Subcutaneous adipose tissue (tissue), 4 donors: Measurements from ENCODE around the gene IL37. TPM values are rescaled to one million over a fixed set of nuclear protein-coding genes. Genes with fewer than 3 reads are reported as not detected.

Experiments
- CTCF ChIP-seq: fragments of 450-650 bp; IDR thresholded peaks from one replicate; pipeline ENCODE4 v1.5.1; 2016; ENCODE audit warnings: low read depth, mild to moderate bottlenecking, control low read depth, antibody characterized with exemption, moderate library complexity
- total RNA-seq, 4 donors: library from RNA; depleted of rRNA; stranded (reverse); fragments of >200 nt; gene quantifications; one replicate each; pipeline ENCODE4 v1.1.0, GENCODE V29; 2016

Gene IL37
- total RNA-seq, 4 donors from 2014 or later = not detected

GRCh38 chr2:112876257-112876970 lies 34.6 kb upstream of the IL37 start:
- no peak for TF ChIP-seq CTCF

- no peak for TF ChIP-seq CTCF
Measured at GRCh38 chr2:112876971-112877361, 34.0 kb upstream of the IL37 start.

- no peak for TF ChIP-seq CTCF
Measured at GRCh38 chr2:112877423-112877822, 33.5 kb upstream of the IL37 start.

GRCh38 chr2:112879491-112880041 lies 31.4 kb upstream of the IL37 start:
- TF ChIP-seq CTCF = no peak

- TF ChIP-seq CTCF = no peak
Measured at GRCh38 chr2:112880091-112880531, 30.9 kb upstream of the IL37 start.

GRCh38 chr2:112880696-112881095 lies 30.3 kb upstream of the IL37 start:
- no peak for TF ChIP-seq CTCF

GRCh38 chr2:112881217-112881985 lies 29.6 kb upstream of the IL37 start:
- no peak for TF ChIP-seq CTCF
